Epithelial cell of alveolus of lung (primary cell): ENCODE results near the gene CCDC69. TPM values are rescaled to one million over a fixed set of nuclear protein-coding genes. Genes with fewer than 3 reads are reported as not detected.

Source experiments
- total RNA-seq: library from RNA; depleted of rRNA; stranded (reverse); fragments of >200 nt; gene quantifications from 2 replicates; pipeline ENCODE4 v1.2.1, GENCODE V29; 2015

CCDC69 gene, protein sequence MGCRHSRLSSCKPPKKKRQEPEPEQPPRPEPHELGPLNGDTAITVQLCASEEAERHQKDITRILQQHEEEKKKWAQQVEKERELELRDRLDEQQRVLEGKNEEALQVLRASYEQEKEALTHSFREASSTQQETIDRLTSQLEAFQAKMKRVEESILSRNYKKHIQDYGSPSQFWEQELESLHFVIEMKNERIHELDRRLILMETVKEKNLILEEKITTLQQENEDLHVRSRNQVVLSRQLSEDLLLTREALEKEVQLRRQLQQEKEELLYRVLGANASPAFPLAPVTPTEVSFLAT
- 3.5 and 13.6 TPM in 2 replicates for total RNA-seq

DNA sequence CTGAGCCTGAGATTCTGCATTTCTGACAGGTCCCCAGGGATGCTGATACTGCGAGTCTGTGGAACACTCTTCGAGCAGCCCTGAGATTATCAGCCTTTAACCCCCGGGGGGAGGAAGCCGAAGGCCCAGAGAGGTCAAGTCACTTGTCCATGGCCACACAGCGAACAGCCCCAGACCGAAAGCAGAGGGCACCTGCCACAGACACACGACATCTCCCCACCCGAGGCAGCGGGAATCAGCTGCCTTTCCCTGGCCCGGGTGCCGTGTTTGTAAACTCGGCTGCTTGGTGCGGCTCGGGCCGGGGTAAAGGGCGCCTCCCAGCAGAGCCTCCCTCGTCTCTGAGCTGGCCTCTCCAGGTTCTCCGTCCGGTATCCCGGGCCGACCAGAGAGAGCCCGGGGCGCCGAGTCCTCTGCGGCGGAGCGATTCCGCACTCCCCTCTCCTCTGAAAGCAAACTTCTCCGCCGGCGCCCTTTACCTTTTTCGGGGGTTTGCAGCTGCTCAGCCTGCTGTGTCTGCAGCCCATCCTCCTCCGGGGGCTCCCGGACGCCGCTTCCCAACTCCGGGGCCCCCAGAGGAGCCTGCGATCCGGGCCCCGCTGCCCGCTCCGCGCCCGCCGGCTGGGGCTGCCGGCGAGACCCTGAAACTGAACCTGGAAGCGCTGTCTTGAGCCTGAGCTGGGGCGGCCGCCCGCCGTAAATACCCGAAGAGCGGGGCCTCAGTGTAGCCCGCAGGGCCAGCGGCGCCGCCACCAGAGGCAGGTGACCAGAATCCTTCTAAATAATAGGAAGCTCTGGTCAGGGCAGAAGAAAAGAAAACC is at the start of gene CCDC69:
Gene CCDC69 (minus strand): TSS at position 646 of the 818 bp plus-strand sequence. CDS start 122 bp downstream, at position 524.

DNA sequence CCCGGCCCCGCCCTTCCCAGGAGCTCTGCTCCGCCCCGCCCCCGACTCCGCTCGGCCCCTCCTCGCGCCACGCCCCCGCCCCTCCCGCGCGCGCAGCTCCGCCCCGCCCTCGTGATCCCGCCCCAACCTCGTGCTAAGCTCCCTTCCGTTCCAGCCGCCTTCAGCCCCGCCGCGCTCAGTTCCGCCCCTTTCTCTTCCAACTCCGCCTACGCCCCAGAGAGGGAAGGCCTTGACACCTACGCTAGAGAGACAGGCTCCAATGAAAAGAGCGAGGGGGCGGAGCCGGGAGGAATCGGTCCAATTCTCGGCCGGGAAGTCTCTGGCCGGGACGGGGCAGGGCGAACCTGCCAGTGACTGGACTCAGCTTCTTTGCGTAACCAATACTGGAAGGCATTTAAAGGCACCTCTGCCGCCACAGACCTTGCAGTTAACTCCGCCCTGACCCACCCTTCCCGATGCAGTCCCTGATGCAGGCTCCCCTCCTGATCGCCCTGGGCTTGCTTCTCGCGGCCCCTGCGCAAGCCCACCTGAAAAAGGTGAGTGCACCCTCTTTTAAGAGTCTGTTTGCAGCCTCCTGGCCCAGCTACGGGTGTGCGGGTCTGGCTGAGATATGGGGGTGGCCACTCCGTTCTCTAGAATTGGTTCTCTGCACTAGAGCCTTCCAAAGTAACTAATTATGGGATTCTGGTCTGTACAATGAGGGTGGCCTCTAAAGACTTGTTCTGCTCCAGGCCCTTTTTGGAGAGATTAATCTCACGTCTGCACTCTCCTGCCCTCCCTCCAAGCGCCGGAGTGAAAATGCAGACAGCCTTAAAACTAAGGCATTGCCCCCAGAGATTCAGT is 29.1 kb upstream of the CCDC69 start, which contains the start of gene GM2A:
Gene GM2A (plus strand): TSS at position 424 of the 843 bp plus-strand sequence. CDS start 32 bp downstream, at position 456.

DNA sequence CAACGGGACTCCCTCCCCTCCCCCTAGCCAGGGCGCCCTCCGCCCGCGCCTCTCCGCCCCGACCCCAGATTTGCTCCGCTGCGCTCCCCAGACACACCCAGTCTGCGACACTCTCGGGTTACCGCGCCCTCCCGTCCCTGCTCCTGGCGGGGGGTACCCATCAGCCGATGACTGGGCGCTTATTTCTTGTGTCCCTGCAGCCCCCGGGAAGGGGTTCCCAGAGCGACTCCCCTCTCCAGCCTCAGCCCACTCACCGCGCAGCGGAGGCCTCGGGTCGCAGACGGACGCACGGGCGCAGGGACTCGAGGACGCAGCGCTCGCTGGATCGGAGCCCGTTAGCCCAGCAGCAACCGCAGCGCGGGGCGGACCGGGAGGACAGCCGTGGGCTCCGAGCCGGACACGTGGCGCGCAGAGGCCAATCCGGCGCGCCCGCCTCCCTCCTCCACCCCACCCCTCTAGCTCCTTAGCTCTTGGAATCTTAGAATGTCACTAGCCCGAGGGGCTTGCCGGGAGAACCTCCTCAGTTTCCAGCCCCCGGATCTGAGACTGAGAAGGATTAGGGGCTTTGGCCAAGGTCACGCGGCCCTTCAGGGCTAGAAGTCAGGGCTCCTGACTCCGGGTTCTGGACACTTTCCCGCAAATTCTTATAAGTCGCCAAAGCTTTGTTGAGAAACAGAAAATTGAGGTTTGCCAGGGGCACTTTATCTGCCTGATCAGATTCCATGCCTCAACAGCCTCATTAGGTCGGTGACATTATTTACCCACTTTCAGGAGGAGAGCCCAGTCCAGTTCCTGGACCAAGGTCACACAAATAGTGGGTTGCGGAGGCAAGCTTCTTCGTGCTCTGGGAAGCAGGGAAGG is 66.2 kb downstream of the CCDC69 start, which contains the start of gene ANXA6:
Gene ANXA6 (minus strand): TSS at position 354 of the 861 bp plus-strand sequence. CDS start 9,878 bp downstream, outside the sequence.

Other genes starting within 250 kb of the CCDC69 start
- 5.7 and 35.0 TPM in 2 replicates for gene GPX3, start 203.5 kb downstream of the CCDC69 start, total RNA-seq
- 59.8 and 189 TPM in 2 replicates for gene TNIP1, start 143.1 kb downstream of the CCDC69 start, total RNA-seq
- 189 and 424 TPM in 2 replicates for gene ANXA6, start 66.3 kb downstream of the CCDC69 start, total RNA-seq
- 20.4 and 36.9 TPM in 2 replicates for gene GM2A, start 29.1 kb upstream of the CCDC69 start, total RNA-seq
- not detected in 2 replicates for gene SLC36A3, start 79.7 kb upstream of the CCDC69 start, total RNA-seq
- gene SLC36A2, start 123.5 kb upstream of the CCDC69 start, total RNA-seq = not detected in 2 replicates
- gene SLC36A1, start 223.5 kb upstream of the CCDC69 start, total RNA-seq = 6.9 and 7.4 TPM in 2 replicates